ENCODE results near the gene ARL4A.

The ARL4A gene

DNA sequence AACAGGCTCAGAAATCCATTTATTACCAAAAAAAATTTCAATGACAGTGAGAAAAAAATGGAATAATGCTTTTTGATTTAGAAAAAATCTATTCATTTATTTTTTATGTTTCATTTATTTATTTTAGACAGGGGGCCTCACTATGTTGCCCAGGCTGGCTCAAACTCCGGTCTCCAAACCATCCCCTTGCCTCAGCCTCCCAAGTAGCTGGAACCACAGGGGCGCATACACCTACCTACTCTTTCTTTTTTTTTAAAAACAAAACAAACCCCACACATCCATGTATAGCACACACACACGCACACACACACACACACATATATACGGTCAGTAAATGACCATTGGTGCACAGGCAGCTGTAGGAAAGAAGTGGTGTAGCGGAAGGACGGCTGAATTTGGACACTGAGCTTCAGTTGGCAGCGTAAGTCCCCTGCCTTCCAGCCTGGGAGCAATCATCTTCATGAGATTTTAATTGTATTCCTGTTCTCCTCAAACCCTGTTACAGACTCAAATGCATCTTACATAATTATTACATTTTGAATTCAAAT, 28.8 kb downstream of the ARL4A start:
- Histone ChIP-seq H3K27ac (ENCODE audit: low read depth, low read length) (peak overlapping the region; percentile 97), H3K36me3 (ENCODE audit: insufficient read depth, low read length) (no peaks in the 10 kb centered on the region), H3K4me3 (ENCODE audit: low read depth, low read length) (peak overlapping the region; percentile 64), H3K4me1 (ENCODE audit: control insufficient read depth, insufficient read depth, low read length, unreplicated experiment) (peaks cover 66% of the 10 kb centered on the region), H3K79me2 (ENCODE audit: control insufficient read depth, insufficient read depth, low read length, unreplicated experiment) (no peaks in the 10 kb centered on the region), H3K27me3 (ENCODE audit: insufficient read depth, low read length) (no peaks in the 10 kb centered on the region), H2AFZ (ENCODE audit: low read length, unreplicated experiment) (peak overlapping the region; percentile 10)

- H2AFZ ChIP-seq (ENCODE audit: low read length, unreplicated experiment) = peak overlapping the region; percentile 3
- peak overlapping the region; percentile 97 for H3K27ac ChIP-seq (ENCODE audit: low read depth, low read length)
- peaks cover 66% of the 10 kb centered on the region for H3K4me1 ChIP-seq (ENCODE audit: control insufficient read depth, insufficient read depth, low read length, unreplicated experiment)
- no peaks in the 10 kb centered on the region for H3K36me3 ChIP-seq (ENCODE audit: insufficient read depth, low read length)
- H3K27me3 ChIP-seq (ENCODE audit: insufficient read depth, low read length) = no peaks in the 10 kb centered on the region
- H3K4me3 ChIP-seq (ENCODE audit: low read depth, low read length) = no peak overlapping the region
- no peaks in the 10 kb centered on the region for H3K79me2 ChIP-seq (ENCODE audit: control insufficient read depth, insufficient read depth, low read length, unreplicated experiment)
Observed at GRCh38 chr7:12716722-12717121, 29.3 kb downstream of the ARL4A start.

- no peaks in the 10 kb centered on the region for H3K36me3 ChIP-seq (ENCODE audit: insufficient read depth, low read length)
- peak overlapping the region; percentile 99 for H3K27ac ChIP-seq (ENCODE audit: low read depth, low read length)
- H2AFZ ChIP-seq (ENCODE audit: low read length, unreplicated experiment) = peak overlapping the region; percentile 91
- peaks cover 47% of the 10 kb centered on the region for H3K4me1 ChIP-seq (ENCODE audit: control insufficient read depth, insufficient read depth, low read length, unreplicated experiment)
- H3K79me2 ChIP-seq (ENCODE audit: control insufficient read depth, insufficient read depth, low read length, unreplicated experiment) = no peaks in the 10 kb centered on the region
- no peaks in the 10 kb centered on the region for H3K27me3 ChIP-seq (ENCODE audit: insufficient read depth, low read length)
- H3K4me3 ChIP-seq (ENCODE audit: low read depth, low read length) = peak overlapping the region; percentile 40
Observed at GRCh38 chr7:12719141-12719919, 31.9 kb downstream of the ARL4A start.

GRCh38 chr7:12719981-12720865, 32.8 kb downstream of the ARL4A start:
- Histone ChIP-seq H2AFZ (ENCODE audit: low read length, unreplicated experiment) (peak overlapping the region; percentile 91), H3K36me3 (ENCODE audit: insufficient read depth, low read length) (no peaks in the 10 kb centered on the region), H3K27me3 (ENCODE audit: insufficient read depth, low read length) (no peaks in the 10 kb centered on the region), H3K4me3 (ENCODE audit: low read depth, low read length) (no peak overlapping the region), H3K27ac (ENCODE audit: low read depth, low read length) (peak overlapping the region; percentile 99), H3K79me2 (ENCODE audit: control insufficient read depth, insufficient read depth, low read length, unreplicated experiment) (no peaks in the 10 kb centered on the region), H3K4me1 (ENCODE audit: control insufficient read depth, insufficient read depth, low read length, unreplicated experiment) (peaks cover 39% of the 10 kb centered on the region)

DNA sequence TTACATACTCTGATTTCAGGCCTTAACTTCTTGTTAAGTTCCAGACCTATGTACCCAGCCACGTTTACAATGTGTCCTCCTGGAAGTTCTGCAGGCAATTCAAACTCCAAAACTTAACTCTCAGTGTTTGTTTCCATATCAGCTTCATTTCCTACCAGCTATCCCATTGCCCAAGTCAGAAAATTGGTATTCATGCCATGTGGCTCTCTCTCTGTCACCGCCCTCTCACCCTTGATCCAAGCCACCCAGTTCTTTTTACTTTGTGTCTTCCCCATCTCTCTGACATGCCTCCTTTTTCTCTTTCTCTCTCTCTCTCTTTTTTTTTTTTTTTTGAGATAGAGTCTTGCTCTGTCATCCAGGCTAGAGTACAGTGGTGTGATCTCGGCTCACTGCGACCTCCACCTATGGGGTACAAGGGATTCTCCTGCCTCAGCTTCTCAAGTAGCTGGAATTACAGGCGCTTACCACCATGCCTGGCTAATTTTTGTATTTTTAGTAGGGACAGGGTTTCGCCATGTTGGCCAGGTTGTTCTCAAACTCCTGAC, 33.9 kb downstream of the ARL4A start:
- Histone ChIP-seq H3K27ac (ENCODE audit: low read depth, low read length) (no peak overlapping the region), H3K4me1 (ENCODE audit: control insufficient read depth, insufficient read depth, low read length, unreplicated experiment) (peaks cover 31% of the 10 kb centered on the region), H2AFZ (ENCODE audit: low read length, unreplicated experiment) (no peak overlapping the region), H3K79me2 (ENCODE audit: control insufficient read depth, insufficient read depth, low read length, unreplicated experiment) (no peaks in the 10 kb centered on the region), H3K4me3 (ENCODE audit: low read depth, low read length) (no peak overlapping the region), H3K36me3 (ENCODE audit: insufficient read depth, low read length) (no peaks in the 10 kb centered on the region), H3K27me3 (ENCODE audit: insufficient read depth, low read length) (no peaks in the 10 kb centered on the region)

GRCh38 chr7:12722136-12722535, 34.7 kb downstream of the ARL4A start:
- no peak overlapping the region for H3K4me3 ChIP-seq (ENCODE audit: low read depth, low read length)

DNA sequence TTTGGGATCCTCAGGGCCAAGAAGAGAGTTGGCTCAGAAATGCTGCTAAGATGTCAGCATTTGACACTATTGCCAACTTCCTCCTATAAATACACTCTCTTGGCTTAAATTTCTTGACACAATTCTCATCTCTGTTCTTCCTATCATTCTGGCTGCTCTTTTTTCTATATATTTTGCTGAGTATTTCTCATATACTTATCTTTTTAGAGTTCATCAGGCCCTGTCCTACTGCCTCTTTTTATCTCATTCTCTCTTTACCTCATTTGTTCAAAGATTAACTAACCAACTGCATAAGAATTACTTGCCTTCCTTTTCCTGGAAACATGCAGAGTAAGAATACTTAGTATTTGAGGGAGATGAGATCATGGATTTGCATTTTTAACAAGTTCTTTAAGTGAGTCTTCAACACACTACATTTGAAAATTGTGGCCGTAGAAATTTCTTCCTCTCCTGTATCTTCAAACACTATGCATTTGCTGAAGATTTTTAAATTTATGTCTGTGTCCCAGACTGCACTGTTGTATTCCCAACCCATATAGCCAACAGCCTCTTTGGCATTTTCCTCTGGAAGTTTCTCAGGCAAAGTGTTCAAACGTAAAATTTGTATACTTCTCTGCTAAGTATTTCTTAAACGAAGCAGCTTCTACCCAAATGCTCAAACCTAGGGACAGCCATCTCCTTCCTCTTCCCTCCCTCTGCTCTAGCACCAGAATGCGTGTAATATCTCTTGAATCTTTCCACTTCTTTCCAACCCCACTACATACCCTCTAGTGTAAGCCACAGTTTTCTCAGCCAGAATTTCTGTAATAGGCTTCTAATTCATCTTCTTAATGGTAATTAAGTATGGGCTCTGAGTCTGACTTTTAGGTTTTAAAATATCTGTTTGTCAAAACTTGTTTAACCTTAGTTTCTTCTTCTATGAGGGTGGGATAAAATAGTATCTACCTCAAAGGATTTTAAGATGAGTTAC, 35.5 kb downstream of the ARL4A start:
- Histone ChIP-seq H3K79me2 (ENCODE audit: control insufficient read depth, insufficient read depth, low read length, unreplicated experiment) (no peaks in the 10 kb centered on the region), H3K4me3 (ENCODE audit: low read depth, low read length) (no peak overlapping the region), H3K27ac (ENCODE audit: low read depth, low read length) (no peak overlapping the region), H3K4me1 (ENCODE audit: control insufficient read depth, insufficient read depth, low read length, unreplicated experiment) (peaks cover 28% of the 10 kb centered on the region), H2AFZ (ENCODE audit: low read length, unreplicated experiment) (no peak overlapping the region), H3K36me3 (ENCODE audit: insufficient read depth, low read length) (no peaks in the 10 kb centered on the region), H3K27me3 (ENCODE audit: insufficient read depth, low read length) (no peaks in the 10 kb centered on the region)

More at GRCh38 chr7:12722136-12722535, 34.7 kb downstream of the ARL4A start:
- no peaks in the 10 kb centered on the region for H3K36me3 ChIP-seq (ENCODE audit: insufficient read depth, low read length)
- H3K27ac ChIP-seq (ENCODE audit: low read depth, low read length) = no peak overlapping the region
- H3K27me3 ChIP-seq (ENCODE audit: insufficient read depth, low read length) = no peaks in the 10 kb centered on the region
- H3K4me1 ChIP-seq (ENCODE audit: control insufficient read depth, insufficient read depth, low read length, unreplicated experiment) = peaks cover 24% of the 10 kb centered on the region
- no peaks in the 10 kb centered on the region for H3K79me2 ChIP-seq (ENCODE audit: control insufficient read depth, insufficient read depth, low read length, unreplicated experiment)
- no peak overlapping the region for H2AFZ ChIP-seq (ENCODE audit: low read length, unreplicated experiment)

DNA sequence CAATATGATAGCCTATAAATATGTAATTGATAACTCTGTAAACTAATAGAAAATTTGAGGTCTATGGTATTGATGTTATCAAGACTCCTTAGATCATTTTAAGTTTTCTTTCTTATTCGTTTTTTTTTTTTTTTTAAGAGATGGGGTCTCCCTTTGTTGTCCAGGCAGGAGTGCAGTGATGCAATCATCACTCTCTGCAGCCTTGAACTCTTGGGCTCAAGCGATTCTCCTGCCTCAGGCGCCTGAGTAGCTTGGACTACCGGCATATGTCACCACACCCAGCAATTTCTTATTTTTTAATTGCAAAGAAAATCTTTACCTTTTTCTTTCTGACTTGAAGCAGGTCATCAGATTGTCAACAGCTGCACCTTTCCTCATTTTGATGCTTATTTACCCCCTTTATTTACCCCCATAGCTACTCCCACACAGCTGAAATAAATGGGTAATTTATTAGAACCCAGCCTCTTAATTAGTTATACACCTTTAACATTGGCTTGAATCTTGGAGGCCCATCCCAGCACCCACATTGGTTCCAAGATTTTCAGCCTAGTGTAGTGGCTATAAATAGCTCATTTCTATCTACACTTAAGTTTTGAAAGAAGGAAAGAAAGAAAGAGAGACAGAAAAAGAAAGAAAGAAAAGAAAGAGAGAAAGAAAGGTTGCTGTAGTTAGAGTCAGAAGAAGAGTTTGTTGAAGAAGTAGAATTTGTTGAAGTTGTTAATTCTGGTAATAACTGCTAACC, 38.3 kb downstream of the ARL4A start:
- Histone ChIP-seq H3K27me3 (ENCODE audit: insufficient read depth, low read length) (no peaks in the 10 kb centered on the region), H3K36me3 (ENCODE audit: insufficient read depth, low read length) (no peaks in the 10 kb centered on the region), H2AFZ (ENCODE audit: low read length, unreplicated experiment) (no peak overlapping the region), H3K4me3 (ENCODE audit: low read depth, low read length) (no peak overlapping the region), H3K4me1 (ENCODE audit: control insufficient read depth, insufficient read depth, low read length, unreplicated experiment) (peaks cover 13% of the 10 kb centered on the region), H3K79me2 (ENCODE audit: control insufficient read depth, insufficient read depth, low read length, unreplicated experiment) (no peaks in the 10 kb centered on the region), H3K27ac (ENCODE audit: low read depth, low read length) (no peak overlapping the region)

DNA sequence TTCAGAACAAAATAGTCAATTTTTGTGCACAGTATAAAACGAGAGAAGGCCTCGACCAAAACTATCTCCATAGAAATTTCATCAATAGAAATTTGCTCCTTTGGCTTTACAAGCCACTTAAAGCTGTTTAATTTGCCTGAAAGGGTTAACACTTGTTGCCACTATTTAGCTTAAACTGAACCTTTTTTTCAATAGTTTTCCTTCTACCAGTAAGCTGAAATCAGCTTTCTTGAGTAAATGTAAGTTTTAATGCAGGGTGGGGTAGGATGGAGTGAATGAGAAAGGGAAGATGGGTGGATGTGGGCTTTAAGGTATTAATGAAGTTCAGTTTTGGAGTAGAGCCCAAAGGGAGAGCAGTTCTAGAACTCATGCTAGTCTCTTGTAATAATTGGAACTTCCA, 39.5 kb downstream of the ARL4A start:
- no peak overlapping the region for H2AFZ ChIP-seq (ENCODE audit: low read length, unreplicated experiment)
- H3K4me1 ChIP-seq (ENCODE audit: control insufficient read depth, insufficient read depth, low read length, unreplicated experiment) = peaks cover 19% of the 10 kb centered on the region
- H3K79me2 ChIP-seq (ENCODE audit: control insufficient read depth, insufficient read depth, low read length, unreplicated experiment) = no peaks in the 10 kb centered on the region
- H3K36me3 ChIP-seq (ENCODE audit: insufficient read depth, low read length) = no peaks in the 10 kb centered on the region
- peak overlapping the region; percentile 8; the same call in 1 of the 2 replicates for H3K27ac ChIP-seq (ENCODE audit: low read depth, low read length)
- H3K27me3 ChIP-seq (ENCODE audit: insufficient read depth, low read length) = no peaks in the 10 kb centered on the region
- H3K4me3 ChIP-seq (ENCODE audit: low read depth, low read length) = no peak overlapping the region

Data from ACC112 (cell line).